Colonic mucosa (tissue), 4 donors: Measurements from ENCODE around the gene KRTAP10-2. TPM values are rescaled to one million over a fixed set of nuclear protein-coding genes. Genes with fewer than 3 reads are reported as not detected.

Source experiments
- DNase-seq: peaks from one replicate; pipeline ENCODE4 v3.0.0-alpha.2; 2020
- H3K27ac ChIP-seq: fragments of 200-600 bp; one replicate; pipeline ENCODE4 v1.8.0; 2021
- H3K27me3 ChIP-seq: fragments of 200-600 bp; one replicate; pipeline ENCODE4 v1.8.0; 2021
- H3K36me3 ChIP-seq: fragments of 200-600 bp; one replicate; pipeline ENCODE4 v1.8.0; 2021
- H3K4me1 ChIP-seq: fragments of 200-600 bp; one replicate; pipeline ENCODE4 v1.8.0; 2021; ENCODE audit warnings: mild to moderate bottlenecking
- H3K4me3 ChIP-seq: fragments of 200-600 bp; one replicate; pipeline ENCODE4 v1.8.0; 2021
- H3K9ac ChIP-seq, 2 donors: one replicate each; pipeline ENCODE4 v1.7.0; 2013; ENCODE audit warnings: control low read depth in 2 of 2, low read depth in 2 of 2, low read length in 2 of 2
- H3K9me3 ChIP-seq: fragments of 200-600 bp; one replicate; pipeline ENCODE4 v1.8.0; 2021
- CTCF ChIP-seq: fragments of 200-600 bp; IDR thresholded peaks from one replicate; pipeline ENCODE4 v1.8.0; 2022; ENCODE audit warnings: antibody characterized with exemption, mild to moderate bottlenecking
- intact Hi-C: fragments of 100-400 bp; cut with DNase I; formaldehyde crosslinking; loops from one replicate; pipeline ENCODE4 v1.14.1; 2022
- total RNA-seq, 2 donors: library from RNA; stranded (reverse); fragmentation: NEBNext Ultra II Directional in 1 of 2; extraction: Animal tissue kit (Norgen Biotek cat#: 25700) in 1 of 2; gene quantifications; one replicate each; pipeline ENCODE4 v1.2.1, GENCODE V29; 2021
- donor health status: healthy.
- donor health status: DM: no; HTN: no; CAD: no.
- donor health status: DM: no; HTN: no; CAD: no.

Gene KRTAP10-2
- total RNA-seq, 2 donors from 2014 or later: not detected

- Histone ChIP-seq H3K9ac (no peak overlapping the region), H3K9me3 (no peaks in the 10 kb centered on the region), H3K4me3 (no peak overlapping the region), H3K27ac (no peak overlapping the region), H3K27me3 (no peaks in the 10 kb centered on the region), H3K4me1 (no peaks in the 10 kb centered on the region), H3K36me3 (no peaks in the 10 kb centered on the region)
- DNase-seq: no peak
- intact Hi-C loops: no loop called here
- no peak for TF ChIP-seq CTCF
These were observed 18.0 kb downstream of the KRTAP10-2 start for GRCh38 chr21:44533121-44533890.

DNA sequence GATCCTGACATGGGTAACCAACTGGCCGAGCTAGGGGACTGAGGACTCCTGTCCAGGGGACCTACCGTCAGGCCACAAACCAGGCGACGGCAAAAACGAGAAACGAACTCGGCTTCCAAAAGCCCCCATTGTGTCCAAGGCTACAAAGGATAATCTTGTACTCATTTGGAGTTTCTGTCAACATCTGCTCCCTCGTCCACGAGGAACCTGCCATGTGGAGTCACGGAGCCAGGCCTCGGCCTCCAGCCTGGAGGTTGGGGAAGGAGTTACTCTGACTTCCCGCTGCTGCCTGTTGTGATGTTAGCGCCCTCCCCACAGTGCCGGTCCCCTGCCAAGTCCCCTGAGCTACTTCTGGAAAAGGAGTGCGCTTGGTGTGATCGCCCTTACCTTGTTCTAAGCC lies 18.6 kb downstream of the KRTAP10-2 start:
- intact Hi-C loops: no loop called here
- DNase-seq: no peak
- no peaks in the 10 kb centered on the region for H3K36me3 ChIP-seq
- no peaks in the 10 kb centered on the region for H3K4me1 ChIP-seq
- TF ChIP-seq CTCF: no peak
- no peaks in the 10 kb centered on the region for H3K9me3 ChIP-seq
- no peak overlapping the region for H3K27ac ChIP-seq
- no peak overlapping the region for H3K9ac ChIP-seq
- no peak overlapping the region for H3K4me3 ChIP-seq
- H3K27me3 ChIP-seq: no peaks in the 10 kb centered on the region

GRCh38 chr21:44531606-44532564 lies 19.4 kb downstream of the KRTAP10-2 start:
- TF ChIP-seq CTCF: no peak
- no peak for DNase-seq
- intact Hi-C loops: no loop called here

GRCh38 chr21:44530903-44531605 lies 20.3 kb downstream of the KRTAP10-2 start:
- intact Hi-C loops: no loop called here
- no peak for DNase-seq
- H3K36me3 ChIP-seq: no peaks in the 10 kb centered on the region

More at GRCh38 chr21:44531606-44532564, 19.4 kb downstream of the KRTAP10-2 start:
- H3K27me3 ChIP-seq: no peaks in the 10 kb centered on the region
- no peak overlapping the region for H3K9ac ChIP-seq
- no peak overlapping the region for H3K27ac ChIP-seq
- no peak overlapping the region for H3K4me3 ChIP-seq
- no peaks in the 10 kb centered on the region for H3K4me1 ChIP-seq
- H3K9me3 ChIP-seq: no peaks in the 10 kb centered on the region
- no peaks in the 10 kb centered on the region for H3K36me3 ChIP-seq

More at GRCh38 chr21:44530903-44531605, 20.3 kb downstream of the KRTAP10-2 start:
- Histone ChIP-seq H3K9ac (no peak overlapping the region), H3K9me3 (no peaks in the 10 kb centered on the region), H3K4me3 (no peak overlapping the region), H3K27ac (no peak overlapping the region), H3K4me1 (no peaks in the 10 kb centered on the region), H3K27me3 (no peaks in the 10 kb centered on the region)
- no peak for TF ChIP-seq CTCF
